Mesendoderm (in vitro differentiated cells): ENCODE measurements around the gene KPNA2.
"Not testable (repeated sequence)": the region's sequence is repeated elsewhere in the genome, so short reads cannot be mapped to it uniquely, and the experiment has no call there.

Experiments
- DNase-seq: peaks from one replicate; pipeline ENCODE4 v3.0.0; 2013
- H2AK5ac ChIP-seq: 2 replicates; pipeline ENCODE4 v1.6.1; 2013; ENCODE audit warnings: low read length, inconsistent platforms
- H2BK120ac ChIP-seq: 2 replicates; pipeline ENCODE4 v1.6.1; 2013; ENCODE audit warnings: low read depth, mild to moderate bottlenecking, low read length, moderate library complexity, mixed read lengths
- H2BK15ac ChIP-seq: replicated peaks from 2 replicates; pipeline ENCODE4 v1.6.1; 2013; ENCODE audit warnings: low read depth, mild to moderate bottlenecking, moderate library complexity
- H2BK5ac ChIP-seq: 2 replicates; pipeline ENCODE4 v1.6.1; 2013; ENCODE audit warnings: low read length, inconsistent platforms
- H3K18ac ChIP-seq: 2 replicates; pipeline ENCODE4 v1.6.1; 2013; ENCODE audit warnings: mild to moderate bottlenecking, low read length, mixed read lengths
- H3K23ac ChIP-seq: one replicate; pipeline ENCODE4 v1.6.1; 2013; ENCODE audit warnings: low read length
- H3K27ac ChIP-seq: 2 replicates; pipeline ENCODE4 v1.5.1; 2013; ENCODE audit warnings: low read depth, mild to moderate bottlenecking, inconsistent platforms, low read length, moderate library complexity
- H3K27me3 ChIP-seq: 2 replicates; pipeline ENCODE4 v1.6.1; 2013; ENCODE audit warnings: low read length, control low read depth, mild to moderate bottlenecking, inconsistent platforms; ENCODE audit not compliant: insufficient read depth, poor library complexity
- H3K36me3 ChIP-seq: 2 replicates; pipeline ENCODE4 v1.6.1; 2013; ENCODE audit warnings: low read length, inconsistent platforms; ENCODE audit not compliant: control insufficient read depth, insufficient read depth
- H3K4ac ChIP-seq: one replicate; pipeline ENCODE4 v1.6.1; 2013; ENCODE audit warnings: low read depth, mild to moderate bottlenecking, low read length, moderate library complexity
- H3K4me1 ChIP-seq: 2 replicates; pipeline ENCODE4 v1.6.1; 2013; ENCODE audit warnings: low read depth, low read length, inconsistent platforms; ENCODE audit not compliant: control insufficient read depth
- H3K4me2 ChIP-seq: 2 replicates; pipeline ENCODE4 v1.6.1; 2013; ENCODE audit warnings: low read length
- H3K4me3 ChIP-seq: 2 replicates; pipeline ENCODE4 v1.5.1; 2013; ENCODE audit warnings: mild to moderate bottlenecking, low read length
- H3K56ac ChIP-seq: one replicate; pipeline ENCODE4 v1.6.1; 2013; ENCODE audit warnings: low read length
- H3K79me1 ChIP-seq: 2 replicates; pipeline ENCODE4 v1.6.1; 2013; ENCODE audit warnings: low read length, inconsistent platforms
- H3K79me2 ChIP-seq: 2 replicates; pipeline ENCODE4 v1.6.1; 2013; ENCODE audit warnings: mild to moderate bottlenecking, low read length; ENCODE audit not compliant: control insufficient read depth, insufficient read depth
- H3K9ac ChIP-seq: 2 replicates; pipeline ENCODE4 v1.6.1; 2013; ENCODE audit warnings: low read length, inconsistent platforms
- H4K5ac ChIP-seq: one replicate; pipeline ENCODE4 v1.6.1; 2013; ENCODE audit warnings: low read length
- H4K8ac ChIP-seq: one replicate; pipeline ENCODE4 v1.6.1; 2013; ENCODE audit warnings: low read depth, mild to moderate bottlenecking, control low read depth, low read length, moderate library complexity
- WGBS: extraction: QIAGEN DNeasy Blood & Tissue Kit; methylation state at CpG from one replicate; pipeline ENCODE4 v1.1.7; 2013; ENCODE audit warnings: low lambda C conversion rate, missing lambda C conversion rate; ENCODE audit not compliant: insufficient coverage; ENCODE audit errors: extremely low coverage; 5-methylcytosine and 5-hydroxymethylcytosine counted together

Gene KPNA2

GRCh38 chr17:68018493-68018892 is 17.0 kb upstream of the KPNA2 start:
- not testable (repeated sequence) for H3K56ac ChIP-seq, H2BK120ac ChIP-seq, H3K9ac ChIP-seq, H3K79me1 ChIP-seq, H3K36me3 ChIP-seq, H4K5ac ChIP-seq, H3K79me2 ChIP-seq, DNase-seq, H2AK5ac ChIP-seq, H3K27ac ChIP-seq, H3K4me2 ChIP-seq, H2BK15ac ChIP-seq, H2BK5ac ChIP-seq, H4K8ac ChIP-seq, H3K23ac ChIP-seq, H3K4ac ChIP-seq, H3K27me3 ChIP-seq, H3K4me3 ChIP-seq, H3K4me1 ChIP-seq, H3K18ac ChIP-seq
- no CpG with 5 or more reads among the region's 21 CpGs for WGBS

GRCh38 chr17:68019336-68019674 is 16.2 kb upstream of the KPNA2 start:
- no peaks in the 10 kb centered on the region for H3K79me2 ChIP-seq
- no peak overlapping the region for H3K4ac ChIP-seq
- H3K18ac ChIP-seq, result no peak overlapping the region
- H3K9ac ChIP-seq, result no peak overlapping the region
- no peak overlapping the region for H4K5ac ChIP-seq
- no peak overlapping the region for H3K4me3 ChIP-seq
- no peak overlapping the region for H2BK120ac ChIP-seq
- no peak overlapping the region for H3K4me2 ChIP-seq
- no CpG with 5 or more reads among the region's 9 CpGs for WGBS
- H3K79me1 ChIP-seq, result no peaks in the 10 kb centered on the region
- H2AK5ac ChIP-seq, result no peak overlapping the region
- no peak overlapping the region for H3K23ac ChIP-seq
- no peaks in the 10 kb centered on the region for H3K4me1 ChIP-seq
- H4K8ac ChIP-seq, result no peak overlapping the region
- H3K27ac ChIP-seq, result no peak overlapping the region
- H3K27me3 ChIP-seq, result no peaks in the 10 kb centered on the region
- no peak for DNase-seq
- H3K56ac ChIP-seq, result no peak overlapping the region
- no peaks in the 10 kb centered on the region for H3K36me3 ChIP-seq
- H2BK5ac ChIP-seq, result no peak overlapping the region
- no peak overlapping the region for H2BK15ac ChIP-seq

- no CpG with 5 or more reads among the region's 51 CpGs for WGBS
Measured at GRCh38 chr17:68019675-68020408, 15.7 kb upstream of the KPNA2 start.

GRCh38 chr17:68020409-68020756 is 15.2 kb upstream of the KPNA2 start:
- Histone ChIP-seq H3K18ac (peak overlapping the region; percentile 89), H2BK15ac (no peak overlapping the region), H3K9ac (peak overlapping the region; percentile 85), H3K36me3 (no peaks in the 10 kb centered on the region), H2BK5ac (no peak overlapping the region), H3K27me3 (no peaks in the 10 kb centered on the region), H3K56ac (peak overlapping the region; percentile 91), H3K4ac (peak overlapping the region; percentile 65), H4K8ac (peak overlapping the region; percentile 94), H2AK5ac (no peak overlapping the region), H3K4me1 (no peaks in the 10 kb centered on the region), H3K79me2 (no peaks in the 10 kb centered on the region), H4K5ac (peak overlapping the region; percentile 5), H3K27ac (peak overlapping the region; percentile 58), H2BK120ac (no peak overlapping the region), H3K4me2 (peak overlapping the region; percentile 98), H3K4me3 (peak overlapping the region; percentile 41), H3K79me1 (no peaks in the 10 kb centered on the region), H3K23ac (no peak overlapping the region)
- no peak for DNase-seq
- no CpG with 5 or more reads among the region's 12 CpGs for WGBS

More at GRCh38 chr17:68019675-68020408, 15.7 kb upstream of the KPNA2 start:
- Histone ChIP-seq H4K5ac (no peak overlapping the region), H3K4ac (peak overlapping the region; percentile 65), H3K36me3 (no peaks in the 10 kb centered on the region), H2BK15ac (no peak overlapping the region), H3K27me3 (no peaks in the 10 kb centered on the region), H3K4me3 (peak overlapping the region; percentile 41), H2AK5ac (no peak overlapping the region), H3K18ac (peak overlapping the region; percentile 89), H4K8ac (peak overlapping the region; percentile 94), H3K9ac (peak overlapping the region; percentile 85), H2BK5ac (no peak overlapping the region), H3K4me2 (peak overlapping the region; percentile 98), H3K79me2 (no peaks in the 10 kb centered on the region), H3K79me1 (no peaks in the 10 kb centered on the region), H3K4me1 (no peaks in the 10 kb centered on the region), H3K23ac (no peak overlapping the region), H3K56ac (peak overlapping the region; percentile 91), H3K27ac (peak overlapping the region; percentile 58), H2BK120ac (no peak overlapping the region)
- DNase-seq, result peak; percentile 96

GRCh38 chr17:68020791-68021190 is 14.7 kb upstream of the KPNA2 start:
- WGBS, result no CpG with 5 or more reads among the region's 13 CpGs
- H3K4me1 ChIP-seq, H3K27me3 ChIP-seq: not testable (repeated sequence)

GRCh38 chr17:68021963-68022362 is 13.6 kb upstream of the KPNA2 start:
- no CpG with 5 or more reads among the region's 8 CpGs for WGBS

More at GRCh38 chr17:68020791-68021190, 14.7 kb upstream of the KPNA2 start:
- H2AK5ac ChIP-seq, H3K79me1 ChIP-seq, H2BK15ac ChIP-seq, H3K27ac ChIP-seq, H3K79me2 ChIP-seq, H2BK5ac ChIP-seq, H4K8ac ChIP-seq, DNase-seq, H3K36me3 ChIP-seq, H2BK120ac ChIP-seq, H3K23ac ChIP-seq, H3K4me3 ChIP-seq, H3K4ac ChIP-seq: not testable (repeated sequence)
- Histone ChIP-seq H3K56ac (peak overlapping the region; percentile 91), H3K4me2 (peak overlapping the region; percentile 98), H3K9ac (peak overlapping the region; percentile 85), H4K5ac (peak overlapping the region; percentile 5), H3K18ac (peak overlapping the region; percentile 89)

More at GRCh38 chr17:68021963-68022362, 13.6 kb upstream of the KPNA2 start:
- Histone ChIP-seq H2BK15ac (no peak overlapping the region), H3K27ac (no peak overlapping the region), H3K4me3 (no peak overlapping the region), H3K23ac (no peak overlapping the region), H2BK5ac (no peak overlapping the region), H3K4me2 (no peak overlapping the region), H3K27me3 (no peaks in the 10 kb centered on the region), H2BK120ac (no peak overlapping the region), H3K4ac (no peak overlapping the region), H3K56ac (no peak overlapping the region), H3K79me2 (no peaks in the 10 kb centered on the region), H3K79me1 (no peaks in the 10 kb centered on the region), H3K4me1 (no peaks in the 10 kb centered on the region), H4K5ac (no peak overlapping the region), H3K36me3 (no peaks in the 10 kb centered on the region), H2AK5ac (no peak overlapping the region), H4K8ac (no peak overlapping the region), H3K9ac (no peak overlapping the region), H3K18ac (no peak overlapping the region)
- no peak for DNase-seq
